BE2C (cell line): ENCODE results near the gene SLC24A3.

Experiments
- DNase-seq: peaks from one replicate; pipeline ENCODE4 v3.0.0-alpha.2; 2020
- H3K27me3 ChIP-seq: fragments of 250-450 bp; sonication (Bioruptor Pico); 2 replicates; pipeline ENCODE4 v1.5.1; 2020; ENCODE audit warnings: mild to moderate bottlenecking
- H3K36me3 ChIP-seq: fragments of 250-450 bp; sonication (Bioruptor Pico); 2 replicates; pipeline ENCODE4 v1.5.1; 2020; ENCODE audit warnings: mild to moderate bottlenecking
- H3K4me1 ChIP-seq: fragments of 250-450 bp; sonication (Bioruptor Pico); 2 replicates; pipeline ENCODE4 v1.5.1; 2020
- H3K4me3 ChIP-seq: 2 replicates; pipeline ENCODE4 v1.5.1; 2011; ENCODE audit warnings: low read depth, low read length
- H3K9me3 ChIP-seq: fragments of 250-450 bp; sonication (Bioruptor Pico); 2 replicates; pipeline ENCODE4 v1.5.1; 2020
- CTCF ChIP-seq: IDR thresholded peaks from 2 replicates; pipeline ENCODE4 v1.5.1; 2012; ENCODE audit warnings: mild to moderate bottlenecking, low read depth, low read length

SLC24A3 gene

DNA sequence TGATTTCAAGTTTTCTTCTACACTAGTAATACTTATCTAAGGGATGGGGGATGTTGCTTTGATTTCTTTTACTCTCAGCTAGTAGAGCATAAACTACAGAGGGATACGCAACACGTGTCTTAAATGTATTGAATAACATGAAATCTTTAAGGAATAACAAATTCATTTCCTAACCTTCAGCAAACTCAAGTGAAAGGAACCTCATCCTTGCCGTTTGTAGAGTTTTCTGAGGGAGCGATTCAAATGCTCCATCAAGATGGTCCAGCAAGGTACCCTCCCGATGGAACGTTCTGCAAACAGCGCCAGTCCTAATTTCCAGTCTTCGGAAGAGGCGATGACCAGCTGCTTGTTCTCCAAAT, 450.2 kb downstream of the SLC24A3 start:
- no peaks in the 10 kb centered on the region for H3K9me3 ChIP-seq
- DNase-seq = no peak
- no peaks in the 10 kb centered on the region for H3K4me1 ChIP-seq
- H3K36me3 ChIP-seq = no peaks in the 10 kb centered on the region
- H3K27me3 ChIP-seq = peaks cover 54% of the 10 kb centered on the region
- no peak for TF ChIP-seq CTCF
- no peak overlapping the region for H3K4me3 ChIP-seq

- no peak for TF ChIP-seq CTCF
- DNase-seq = no peak
- H3K4me3 ChIP-seq = no peak overlapping the region
- H3K4me1 ChIP-seq = no peaks in the 10 kb centered on the region
- H3K27me3 ChIP-seq = peaks cover 70% of the 10 kb centered on the region
- H3K9me3 ChIP-seq = no peaks in the 10 kb centered on the region
- no peaks in the 10 kb centered on the region for H3K36me3 ChIP-seq
Observed at GRCh38 chr20:19668418-19668817, 456.0 kb downstream of the SLC24A3 start.

DNA sequence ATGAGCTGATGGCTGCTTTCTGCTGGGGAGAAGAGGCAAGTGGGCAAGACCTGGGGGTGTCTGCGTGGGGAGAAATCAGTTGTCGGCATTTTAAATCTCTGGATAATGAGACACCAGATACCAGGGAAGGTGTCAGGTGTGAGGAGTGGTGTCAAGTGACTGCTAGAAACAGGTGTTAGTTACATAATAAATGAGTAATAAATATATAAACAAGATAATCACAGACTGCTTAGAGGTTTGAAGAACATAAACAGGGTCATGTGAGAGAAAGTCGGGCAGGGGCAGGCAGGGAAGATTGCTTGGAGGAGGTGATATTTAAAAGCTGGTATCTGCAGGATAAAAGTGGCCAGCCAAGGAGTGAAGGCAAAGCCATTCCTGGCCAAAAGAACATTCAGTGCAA, 458.4 kb downstream of the SLC24A3 start:
- no peak overlapping the region for H3K4me3 ChIP-seq
- H3K4me1 ChIP-seq = no peaks in the 10 kb centered on the region
- no peaks in the 10 kb centered on the region for H3K36me3 ChIP-seq
- peaks cover 62% of the 10 kb centered on the region for H3K27me3 ChIP-seq
- no peak for TF ChIP-seq CTCF
- no peaks in the 10 kb centered on the region for H3K9me3 ChIP-seq
- DNase-seq = no peak

GRCh38 chr20:19671374-19671773, 458.9 kb downstream of the SLC24A3 start:
- no peaks in the 10 kb centered on the region for H3K36me3 ChIP-seq
- DNase-seq = no peak
- no peaks in the 10 kb centered on the region for H3K9me3 ChIP-seq
- H3K27me3 ChIP-seq = peaks cover 62% of the 10 kb centered on the region
- H3K4me3 ChIP-seq = no peak overlapping the region
- TF ChIP-seq CTCF = no peak
- H3K4me1 ChIP-seq = no peaks in the 10 kb centered on the region

- TF ChIP-seq CTCF = no peak
Observed at GRCh38 chr20:19672498-19672897, 460.1 kb downstream of the SLC24A3 start.

GRCh38 chr20:19673575-19673974, 461.1 kb downstream of the SLC24A3 start:
- TF ChIP-seq CTCF = no peak
- H3K27me3 ChIP-seq = peaks cover 44% of the 10 kb centered on the region

More at GRCh38 chr20:19672498-19672897, 460.1 kb downstream of the SLC24A3 start:
- Histone ChIP-seq H3K27me3 (peaks cover 55% of the 10 kb centered on the region), H3K36me3 (no peaks in the 10 kb centered on the region), H3K9me3 (no peaks in the 10 kb centered on the region), H3K4me3 (no peak overlapping the region), H3K4me1 (no peaks in the 10 kb centered on the region)
- no peak for DNase-seq

More at GRCh38 chr20:19673575-19673974, 461.1 kb downstream of the SLC24A3 start:
- DNase-seq = no peak
- no peak overlapping the region for H3K4me3 ChIP-seq
- no peaks in the 10 kb centered on the region for H3K36me3 ChIP-seq
- H3K9me3 ChIP-seq = no peaks in the 10 kb centered on the region
- no peaks in the 10 kb centered on the region for H3K4me1 ChIP-seq
